KOPT-K1 (cell line): ENCODE results near the gene SLC35A5.
"Not testable (repeated sequence)": the region's sequence is repeated elsewhere in the genome, so short reads cannot be mapped to it uniquely, and the experiment has no call there.

Source experiments
- H3K27ac ChIP-seq: fragments of 200-600 bp; sonication (generic); 2 replicates; pipeline ENCODE4 v1.5.1; 2016; ENCODE audit warnings: antibody characterized with exemption, mild to moderate bottlenecking, low read depth, low read length; ENCODE audit not compliant: poor library complexity, severe bottlenecking
- H3K36me3 ChIP-seq: fragments of 200-600 bp; sonication (generic); 2 replicates; pipeline ENCODE4 v1.5.1; 2017; ENCODE audit warnings: antibody characterized with exemption, mild to moderate bottlenecking, low read length, moderate library complexity; ENCODE audit not compliant: insufficient read depth
- H3K9me3 ChIP-seq: fragments of 200-600 bp; sonication (generic); 2 replicates; pipeline ENCODE4 v1.5.1; 2017; ENCODE audit warnings: antibody characterized with exemption, low read length, mild to moderate bottlenecking; ENCODE audit not compliant: insufficient read depth, poor library complexity, severe bottlenecking

The SLC35A5 gene

DNA sequence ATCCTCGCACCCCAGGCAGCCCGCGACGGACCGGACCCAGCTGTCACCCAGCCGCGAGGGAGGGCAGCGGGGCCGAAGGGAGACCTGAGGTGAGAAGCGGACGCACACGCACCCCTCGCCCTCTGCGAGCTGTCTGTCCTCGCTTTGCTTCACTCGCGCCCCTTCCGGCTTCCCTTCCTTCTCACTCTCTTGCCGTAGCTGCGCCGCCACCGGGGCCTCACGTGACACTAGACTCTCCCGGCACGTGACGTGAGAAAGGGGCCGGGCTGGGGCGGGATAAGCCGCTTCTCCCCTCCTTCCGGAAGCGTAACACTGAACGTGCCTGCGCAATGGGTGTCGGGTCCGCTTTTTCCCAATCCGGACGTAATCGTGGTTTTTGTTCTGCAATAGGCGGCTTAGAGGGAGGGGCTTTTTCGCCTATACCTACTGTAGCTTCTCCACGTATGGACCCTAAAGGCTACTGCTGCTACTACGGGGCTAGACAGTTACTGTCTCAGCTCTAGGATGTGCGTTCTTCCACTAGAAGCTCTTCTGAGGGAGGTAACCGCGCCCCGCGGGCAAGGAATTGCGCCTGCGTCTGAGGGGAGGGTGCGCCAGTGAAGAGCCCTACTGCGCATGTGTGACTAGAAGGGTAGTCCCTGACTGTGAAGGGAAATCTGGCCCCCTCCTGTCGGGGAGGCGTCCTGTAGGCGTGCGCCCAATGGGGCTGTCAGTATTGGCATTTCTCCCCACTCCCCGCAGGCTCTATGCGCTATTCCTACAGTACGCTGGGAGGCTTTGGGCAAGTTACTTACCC lies at the start of gene SLC35A5, which contains the start of gene ATG3:
Gene SLC35A5 (plus strand): TSS at position 312 of the 796 bp plus-strand sequence. CDS start 1,359 bp downstream, outside the sequence.
Gene ATG3 (minus strand): TSS at position 229 of the 796 bp plus-strand sequence. CDS start 434 bp downstream, outside the sequence.
- peak within 1 kb of the TSS; percentile 86 for H3K27ac ChIP-seq
- no peaks in the 10 kb centered on the region for H3K9me3 ChIP-seq
- H3K36me3 ChIP-seq: peaks cover 19% of the 10 kb centered on the region

GRCh38 chr3:112512320-112512719 lies 49.5 kb upstream of the SLC35A5 start:
- Histone ChIP-seq H3K9me3 (peaks cover 14% of the 10 kb centered on the region), H3K27ac (no peak overlapping the region), H3K36me3 (no peaks in the 10 kb centered on the region)

- no peak overlapping the region for H3K27ac ChIP-seq
- no peaks in the 10 kb centered on the region for H3K36me3 ChIP-seq
- peaks cover 14% of the 10 kb centered on the region for H3K9me3 ChIP-seq
Measured at GRCh38 chr3:112514527-112515128, 47.2 kb upstream of the SLC35A5 start.

GRCh38 chr3:112518970-112519369 lies 42.9 kb upstream of the SLC35A5 start:
- H3K9me3 ChIP-seq, H3K27ac ChIP-seq, H3K36me3 ChIP-seq: not testable (repeated sequence)

DNA sequence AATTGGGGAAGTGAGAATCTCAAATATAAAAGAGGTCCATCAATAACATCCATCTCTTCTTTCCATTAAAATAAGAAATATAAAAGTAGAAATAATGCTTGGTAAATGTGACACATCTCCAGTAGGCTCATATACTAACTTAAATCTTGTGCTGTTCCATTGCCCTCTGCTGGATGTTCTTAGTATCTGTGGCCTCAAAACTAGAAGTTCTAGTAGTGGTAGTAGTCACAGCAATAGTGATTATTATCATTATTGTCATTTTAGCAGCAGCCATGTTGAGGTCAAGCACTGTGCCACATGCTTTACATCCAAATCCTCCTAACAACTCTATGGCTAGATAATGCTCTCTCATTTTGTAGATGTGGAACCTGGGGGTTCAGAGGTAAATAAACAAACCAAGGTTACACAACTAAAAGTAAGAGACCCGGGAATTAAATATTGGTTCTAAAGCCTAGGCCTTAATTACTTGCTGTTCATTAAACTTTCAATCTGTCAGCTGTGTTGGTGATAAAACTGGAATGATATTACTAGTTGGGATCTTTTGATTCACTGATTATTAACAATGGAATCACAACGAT lies 42.3 kb upstream of the SLC35A5 start:
- no peak overlapping the region for H3K27ac ChIP-seq
- no peaks in the 10 kb centered on the region for H3K36me3 ChIP-seq
- no peaks in the 10 kb centered on the region for H3K9me3 ChIP-seq

DNA sequence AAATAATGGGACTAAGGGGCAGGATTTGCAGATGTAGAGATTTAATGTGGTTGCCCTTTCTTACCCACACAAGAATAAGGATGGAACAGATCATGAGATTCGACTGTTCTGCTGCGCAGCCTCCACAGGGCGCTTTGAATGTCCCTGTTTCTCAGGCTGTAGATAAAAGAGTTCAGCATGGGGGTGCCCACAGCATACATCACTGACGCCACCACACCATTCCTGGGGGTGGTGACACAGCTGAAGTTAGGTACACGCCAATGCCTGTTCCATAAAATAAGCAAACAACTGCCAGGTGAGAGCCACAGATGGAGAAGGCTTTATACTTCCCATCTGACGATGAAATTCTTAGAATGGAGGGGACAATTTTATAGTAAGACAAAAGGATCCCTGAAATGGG lies 37.7 kb upstream of the SLC35A5 start:
- not testable (repeated sequence) for H3K9me3 ChIP-seq, H3K27ac ChIP-seq
- H3K36me3 ChIP-seq: peaks cover 33% of the 10 kb centered on the region

DNA sequence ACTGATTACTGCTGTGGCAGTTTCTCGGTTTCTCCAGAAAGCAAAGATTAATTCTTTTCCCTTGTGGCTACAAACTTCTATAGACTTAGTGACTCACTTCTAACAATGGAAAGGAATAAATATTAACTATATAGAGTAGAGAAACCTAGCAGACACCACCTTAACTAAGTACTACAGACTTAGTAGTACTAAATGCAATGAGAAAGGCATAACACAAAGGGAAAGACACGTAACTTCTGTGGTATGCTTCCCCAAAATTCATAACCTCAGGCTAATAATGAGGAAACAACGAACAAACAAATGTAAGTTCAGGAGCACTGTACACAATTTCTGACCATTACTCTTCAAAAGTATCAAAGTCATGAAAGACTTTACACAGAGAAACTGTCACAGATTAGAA lies 31.3 kb upstream of the SLC35A5 start:
- Histone ChIP-seq H3K9me3 (no peaks in the 10 kb centered on the region), H3K27ac (no peak overlapping the region), H3K36me3 (peaks cover 92% of the 10 kb centered on the region)

GRCh38 chr3:112531358-112531781 lies 30.5 kb upstream of the SLC35A5 start:
- Histone ChIP-seq H3K27ac (no peak overlapping the region), H3K36me3 (peaks cover 93% of the 10 kb centered on the region), H3K9me3 (no peaks in the 10 kb centered on the region)

DNA sequence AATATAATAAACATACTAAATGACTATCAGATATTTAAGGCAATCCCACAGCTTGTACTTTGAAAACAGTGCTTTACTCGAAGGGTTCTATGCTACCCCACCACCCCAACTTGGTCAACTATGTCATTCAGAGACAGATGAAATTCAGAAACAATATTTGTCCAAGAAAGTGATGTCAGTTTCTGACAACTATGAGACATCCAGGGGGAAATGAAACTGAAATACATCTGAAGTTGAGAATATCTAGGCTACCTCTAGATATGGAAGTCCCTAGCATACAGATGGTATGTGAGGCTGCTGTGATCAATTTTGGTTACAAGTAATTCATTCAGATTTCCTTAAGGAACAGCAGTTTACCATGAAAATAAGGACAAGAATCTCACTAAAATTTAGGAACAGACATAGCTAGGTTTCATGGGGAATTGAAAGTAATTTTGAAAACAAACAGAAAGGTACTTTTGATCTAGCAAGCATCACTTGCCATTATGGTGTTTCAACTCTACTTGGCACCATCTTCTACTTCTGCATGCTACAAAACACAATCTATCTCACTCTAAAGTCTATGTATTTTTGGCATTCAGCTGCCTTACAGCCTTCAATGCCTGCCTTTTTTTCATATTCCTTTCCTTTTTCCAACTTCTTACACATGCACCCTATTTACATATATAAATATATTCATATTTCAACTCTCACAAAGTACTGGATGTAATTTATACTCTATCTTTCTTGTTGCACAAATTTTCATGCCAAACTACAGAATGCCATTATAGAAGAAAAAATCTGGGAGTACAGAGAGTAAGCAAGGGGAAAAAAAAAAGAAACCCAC lies 21.8 kb upstream of the SLC35A5 start:
- peaks cover 81% of the 10 kb centered on the region for H3K36me3 ChIP-seq
- H3K27ac ChIP-seq: no peak overlapping the region
- H3K9me3 ChIP-seq: no peaks in the 10 kb centered on the region

GRCh38 chr3:112546216-112546759 lies 15.6 kb upstream of the SLC35A5 start:
- no peaks in the 10 kb centered on the region for H3K9me3 ChIP-seq
- H3K27ac ChIP-seq: no peak overlapping the region
- H3K36me3 ChIP-seq: peaks cover 89% of the 10 kb centered on the region

- no peaks in the 10 kb centered on the region for H3K9me3 ChIP-seq
- H3K36me3 ChIP-seq: peaks cover 67% of the 10 kb centered on the region
- H3K27ac ChIP-seq: no peak overlapping the region
Measured at GRCh38 chr3:112550859-112551258, 11.0 kb upstream of the SLC35A5 start.

GRCh38 chr3:112555535-112556170 lies 6.2 kb upstream of the SLC35A5 start:
- no peak overlapping the region for H3K27ac ChIP-seq
- peaks cover 35% of the 10 kb centered on the region for H3K36me3 ChIP-seq

GRCh38 chr3:112557976-112558375 lies 3.9 kb upstream of the SLC35A5 start:
- Histone ChIP-seq H3K36me3 (peaks cover 23% of the 10 kb centered on the region), H3K9me3 (no peaks in the 10 kb centered on the region), H3K27ac (no peak overlapping the region)

More at GRCh38 chr3:112555535-112556170, 6.2 kb upstream of the SLC35A5 start:
- no peaks in the 10 kb centered on the region for H3K9me3 ChIP-seq

DNA sequence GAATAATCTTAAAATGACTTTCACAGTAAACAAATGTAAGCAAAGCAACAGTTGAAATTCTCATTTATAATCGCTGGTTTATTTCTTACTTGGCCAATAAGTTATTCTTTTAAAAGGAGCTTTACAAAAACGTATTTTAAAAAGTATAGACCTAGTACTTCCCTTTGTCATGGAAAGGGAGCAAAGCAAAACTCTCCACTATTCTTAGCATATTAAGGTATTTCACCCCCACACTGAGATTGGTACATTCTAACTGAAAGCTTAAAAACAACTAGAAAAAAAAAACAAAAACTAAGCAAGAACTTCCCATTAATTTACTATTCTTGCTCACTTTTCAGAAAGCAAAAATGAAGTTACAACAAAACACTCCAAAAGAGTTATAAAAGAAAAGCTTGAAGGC lies 1.5 kb upstream of the SLC35A5 start:
- no peaks in the 10 kb centered on the region for H3K9me3 ChIP-seq
- H3K27ac ChIP-seq: peak overlapping the region; percentile 86
- peaks cover 20% of the 10 kb centered on the region for H3K36me3 ChIP-seq
